Calu3 (cell line): ENCODE results near the gene ENTREP1. TPM values are rescaled to one million over a fixed set of nuclear protein-coding genes. Genes with fewer than 3 reads are reported as not detected.

ENCODE experiments used
- BruUV-seq: library from RNA; stranded (reverse); fragments of 400-500 nt; replicated peaks from 2 replicates; lab custom pipeline; 2021; lab: Mats Ljungman, UMichigan
- CTCF ChIA-PET: fragments of 300-600 bp; sonication (Branson Sonifier 250); formaldehyde crosslinking; loops from one replicate; lab custom pipeline; 2022; ENCODE audit warnings: antibody characterized with exemption; lab: Charles Lee
- DNase-seq: peaks from one replicate; pipeline ENCODE4 v3.0.0; 2022
- H3K27ac Mint-ChIP-seq: one replicate; pipeline ENCODE4 v1.8.0; 2022; ENCODE audit warnings: mixed read lengths; ENCODE audit not compliant: unreplicated experiment
- H3K27me3 Mint-ChIP-seq: one replicate; pipeline ENCODE4 v1.8.0; 2022; ENCODE audit warnings: mixed read lengths; ENCODE audit not compliant: unreplicated experiment
- H3K36me3 Mint-ChIP-seq: one replicate; pipeline ENCODE4 v1.8.0; 2022; ENCODE audit warnings: mild to moderate bottlenecking, moderate library complexity, mixed read lengths; ENCODE audit not compliant: insufficient read depth, unreplicated experiment
- H3K4me1 Mint-ChIP-seq: one replicate; pipeline ENCODE4 v1.8.0; 2022; ENCODE audit warnings: mild to moderate bottlenecking, low read depth, mixed read lengths; ENCODE audit not compliant: unreplicated experiment
- H3K4me3 Mint-ChIP-seq: one replicate; pipeline ENCODE4 v1.8.0; 2022; ENCODE audit warnings: mild to moderate bottlenecking, low read depth, moderate library complexity, mixed read lengths; ENCODE audit not compliant: unreplicated experiment
- H3K9me3 Mint-ChIP-seq: one replicate; pipeline ENCODE4 v1.8.0; 2022; ENCODE audit warnings: low read depth, mixed read lengths; ENCODE audit not compliant: unreplicated experiment
- CTCF ChIP-seq: fragments of 200-600 bp; IDR thresholded peaks from one replicate; pipeline ENCODE4 v1.8.0; 2022; ENCODE audit warnings: antibody characterized with exemption; ENCODE audit not compliant: unreplicated experiment
- intact Hi-C: fragments of 100-400 bp; cut with micrococcal nuclease; formaldehyde crosslinking; loops from one replicate; pipeline ENCODE4 v1.10.0; 2022; ENCODE audit not compliant: unreplicated experiment
- total RNA-seq: library from RNA; stranded (reverse); gene quantifications from 2 replicates; pipeline ENCODE4 v1.2.3, GENCODE V29; 2022

ENTREP1 gene
- total RNA-seq, 1 experiment from 2014 or later: 1.8 TPM

DNA sequence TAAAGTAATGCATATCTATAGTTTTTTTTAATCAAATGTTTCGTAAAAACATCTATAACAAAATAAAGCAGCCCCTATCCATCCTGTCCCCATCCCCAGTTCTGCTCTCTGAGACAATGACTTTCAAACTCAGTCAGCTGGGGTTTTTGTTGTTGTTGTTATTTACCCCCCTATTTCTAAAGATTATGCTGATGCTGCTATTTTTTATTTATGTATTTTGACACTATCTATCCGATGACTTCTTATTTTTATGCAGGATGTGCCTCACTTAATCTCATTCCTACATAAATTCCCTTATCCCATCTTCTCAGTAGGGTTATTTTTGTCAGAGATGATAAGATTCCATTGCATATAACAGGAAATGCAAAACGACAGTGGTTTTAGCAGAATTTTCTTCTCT is 45.3 kb upstream of the ENTREP1 start:
- Mint-ChIP-seq H3K4me1 (no peaks in the 10 kb centered on the region), H3K36me3 (no peaks in the 10 kb centered on the region), H3K4me3 (no peak overlapping the region), H3K27me3 (peaks cover 6% of the 10 kb centered on the region), H3K9me3 (no peaks in the 10 kb centered on the region), H3K27ac (no peak overlapping the region)
- CTCF ChIA-PET: interaction anchor here (0.7 kb wide), 1 partner anchor 1701 kb away, joined by 3 read pairs; no protein-coding TSS in a partner anchor
- no TSS peak for BruUV-seq
- no peak for TF ChIP-seq CTCF
- DNase-seq: no peak
- intact Hi-C loops: no loop called here

GRCh38 chr9:69283003-69283402 is 42.0 kb upstream of the ENTREP1 start:
- intact Hi-C loops: no loop called here
- Mint-ChIP-seq H3K27me3 (peaks cover 39% of the 10 kb centered on the region), H3K27ac (no peak overlapping the region), H3K9me3 (no peaks in the 10 kb centered on the region), H3K4me3 (no peak overlapping the region), H3K36me3 (no peaks in the 10 kb centered on the region), H3K4me1 (no peaks in the 10 kb centered on the region)
- CTCF ChIA-PET: no interaction called here
- no TSS peak for BruUV-seq
- no peak for DNase-seq
- no peak for TF ChIP-seq CTCF

DNA sequence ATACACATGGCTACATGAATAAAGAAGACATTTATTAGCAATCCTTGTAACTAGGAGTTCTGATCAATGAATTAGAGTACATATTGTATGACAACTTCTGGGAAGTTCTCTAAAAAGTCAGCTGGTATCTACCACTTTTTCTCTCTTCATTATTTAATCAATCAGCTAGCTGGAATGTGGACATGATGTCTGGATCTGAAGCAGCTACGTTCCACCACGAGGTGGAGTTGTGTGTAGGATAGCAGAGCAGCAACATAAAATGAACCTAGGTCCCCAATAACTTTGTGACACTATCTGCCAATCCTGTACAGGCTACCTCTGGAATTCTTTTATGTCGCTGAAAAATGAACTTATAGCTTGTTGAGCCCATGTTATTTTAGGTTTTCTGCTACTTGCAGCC is 32.9 kb upstream of the ENTREP1 start:
- no peak overlapping the region for H3K4me3 Mint-ChIP-seq
- BruUV-seq: no TSS peak
- intact Hi-C loops: no loop called here
- no peak overlapping the region for H3K27ac Mint-ChIP-seq
- peaks cover 35% of the 10 kb centered on the region for H3K27me3 Mint-ChIP-seq
- TF ChIP-seq CTCF: no peak
- no peaks in the 10 kb centered on the region for H3K36me3 Mint-ChIP-seq
- DNase-seq: no peak
- CTCF ChIA-PET: no interaction called here
- no peaks in the 10 kb centered on the region for H3K9me3 Mint-ChIP-seq
- no peaks in the 10 kb centered on the region for H3K4me1 Mint-ChIP-seq

DNA sequence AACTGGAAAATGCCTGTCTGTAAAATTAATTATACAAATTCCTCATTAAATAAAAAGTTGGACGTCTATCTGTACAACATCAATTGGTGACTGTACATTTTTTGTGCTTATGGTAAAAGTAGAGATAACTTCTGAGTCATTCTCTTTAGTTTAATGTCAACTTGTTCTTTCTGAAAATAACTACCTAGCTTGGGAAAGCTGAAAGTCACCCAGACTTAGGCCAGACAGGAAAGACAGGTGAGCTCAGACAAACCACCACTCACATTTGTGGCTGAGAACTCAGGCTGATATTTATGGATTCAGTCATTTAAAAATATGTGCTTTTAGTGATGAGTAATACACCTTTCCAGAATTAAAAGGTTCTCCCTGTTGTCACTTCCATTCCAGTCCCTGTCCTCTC is 31.9 kb upstream of the ENTREP1 start:
- peaks cover 24% of the 10 kb centered on the region for H3K27me3 Mint-ChIP-seq
- BruUV-seq: no TSS peak

More for the DNA sequence above, 31.9 kb upstream of the ENTREP1 start:
- no peak overlapping the region for H3K4me3 Mint-ChIP-seq
- H3K36me3 Mint-ChIP-seq: no peaks in the 10 kb centered on the region
- CTCF ChIA-PET: no interaction called here
- H3K9me3 Mint-ChIP-seq: no peaks in the 10 kb centered on the region
- H3K4me1 Mint-ChIP-seq: no peaks in the 10 kb centered on the region
- H3K27ac Mint-ChIP-seq: no peak overlapping the region
- intact Hi-C loops: no loop called here
- DNase-seq: no peak
- no peak for TF ChIP-seq CTCF
